Measurements from ENCODE around the gene DOK3.

Gene DOK3

DNA sequence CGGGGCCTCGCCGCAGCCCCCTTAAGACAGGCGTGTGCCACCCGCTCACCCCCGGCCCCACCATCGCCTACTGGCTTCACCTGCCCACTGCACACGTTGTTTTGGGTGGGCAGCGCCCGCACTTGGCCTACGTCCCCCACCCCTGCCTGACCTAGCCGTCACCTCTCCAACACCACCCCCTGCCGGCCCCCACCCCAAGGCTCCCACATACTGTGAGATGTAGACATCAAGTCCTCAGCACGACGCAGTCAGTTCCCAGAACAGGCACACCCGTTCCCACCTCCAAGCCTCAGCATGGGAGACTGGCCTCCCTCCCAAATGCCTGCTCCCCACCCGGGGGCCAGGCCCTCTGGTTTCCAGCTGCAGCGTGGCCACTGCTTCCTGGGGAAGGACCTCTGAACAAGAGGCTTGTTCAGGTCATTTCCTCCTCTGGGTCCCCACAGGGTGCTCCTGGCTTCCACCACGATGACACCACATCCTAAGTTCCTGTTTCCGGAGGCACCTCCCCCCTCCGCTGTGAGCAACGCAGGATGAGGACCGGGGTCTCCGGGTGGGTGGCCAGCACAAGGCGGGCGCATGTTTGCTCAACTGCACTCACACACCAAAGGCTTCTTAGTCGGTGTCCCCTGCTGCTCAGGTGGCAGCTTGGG is 47.5 kb downstream of the DOK3 start:
- DNase-seq: no peak

DNA sequence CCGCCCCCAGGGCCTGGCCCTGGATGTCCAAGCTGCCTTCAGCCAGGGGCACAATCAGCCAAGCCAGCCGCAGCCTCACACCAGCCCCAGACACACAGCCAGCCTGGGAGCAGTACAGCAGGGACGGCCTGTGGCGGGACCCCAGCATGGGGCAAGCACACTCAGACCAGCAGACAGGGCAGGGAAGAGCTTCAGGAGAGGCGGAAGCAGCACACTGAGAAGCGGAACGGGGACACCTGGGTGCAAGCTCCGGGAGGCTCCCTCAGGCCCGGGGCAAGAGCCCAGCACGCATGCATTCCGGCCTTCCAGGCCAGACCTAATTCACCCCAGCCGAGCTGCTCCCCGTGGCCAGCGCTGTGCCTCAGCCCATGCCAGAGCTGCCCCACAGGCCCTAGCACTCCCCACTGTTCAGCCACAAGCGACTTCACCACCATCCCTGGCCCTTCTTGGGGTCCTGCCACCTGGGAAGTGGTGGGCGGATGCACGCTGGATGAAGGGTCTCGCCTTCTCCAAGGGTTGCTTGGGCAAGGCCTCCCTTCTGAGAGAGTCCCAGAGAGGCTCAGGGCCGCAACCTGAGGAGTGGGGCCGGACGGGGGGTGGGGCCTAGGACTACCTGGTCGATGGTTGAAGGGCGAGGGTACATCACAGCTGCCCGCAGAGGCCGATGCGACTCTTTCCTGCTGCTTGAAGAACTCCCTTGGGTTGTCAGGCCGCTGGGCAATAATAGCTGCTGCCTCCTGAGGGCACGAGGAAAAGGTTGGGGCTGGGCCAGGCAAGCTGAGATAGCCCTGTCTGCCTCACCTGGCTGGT is 49.6 kb downstream of the DOK3 start:
- no peak for DNase-seq

GRCh38 chr5:177459357-177459756 is 50.3 kb downstream of the DOK3 start:
- no peak for DNase-seq

GRCh38 chr5:177458912-177459350 is 50.7 kb downstream of the DOK3 start:
- no peak for DNase-seq

DNA sequence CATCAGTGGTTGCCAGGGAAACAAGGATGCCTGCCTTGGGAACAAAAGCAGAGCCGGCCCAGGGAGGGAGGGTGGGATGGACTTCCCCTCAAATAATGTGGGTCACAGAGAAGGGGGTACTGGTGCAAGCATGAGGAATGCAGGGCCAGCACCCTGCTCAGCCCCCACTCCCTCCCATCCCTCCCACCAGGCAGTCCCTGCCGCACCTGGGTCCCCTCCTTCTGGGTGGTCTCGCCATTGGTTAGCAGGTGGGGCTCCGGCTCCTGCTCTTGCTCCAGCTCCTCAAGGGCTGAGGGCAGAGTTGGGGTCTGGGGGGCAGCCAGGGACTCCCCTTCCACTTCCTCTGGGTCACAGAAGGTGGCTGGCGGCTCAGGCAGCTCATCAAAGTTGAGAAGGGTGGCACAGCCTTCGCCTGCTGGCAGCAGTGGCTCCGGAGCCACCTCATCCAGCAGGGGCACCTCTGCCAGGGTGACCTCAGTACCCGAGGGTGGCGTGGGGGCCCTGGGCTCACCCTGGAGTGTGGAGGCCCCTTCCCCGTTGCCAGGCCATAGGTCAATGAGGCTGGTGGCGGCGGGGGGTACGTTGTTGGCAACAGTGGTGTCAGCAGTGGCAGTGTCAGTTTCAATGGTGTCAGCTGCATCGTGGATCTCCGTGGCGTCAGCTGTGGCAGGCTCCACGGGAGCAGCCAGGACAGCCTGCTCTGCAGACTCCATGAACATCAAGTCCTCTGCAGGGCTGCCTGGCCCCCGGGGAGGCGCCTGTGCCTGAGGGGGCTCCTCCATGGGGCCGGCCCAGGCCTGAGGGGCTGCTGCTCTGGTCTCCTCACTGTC is 51.6 kb downstream of the DOK3 start:
- DNase-seq: no peak

DNA sequence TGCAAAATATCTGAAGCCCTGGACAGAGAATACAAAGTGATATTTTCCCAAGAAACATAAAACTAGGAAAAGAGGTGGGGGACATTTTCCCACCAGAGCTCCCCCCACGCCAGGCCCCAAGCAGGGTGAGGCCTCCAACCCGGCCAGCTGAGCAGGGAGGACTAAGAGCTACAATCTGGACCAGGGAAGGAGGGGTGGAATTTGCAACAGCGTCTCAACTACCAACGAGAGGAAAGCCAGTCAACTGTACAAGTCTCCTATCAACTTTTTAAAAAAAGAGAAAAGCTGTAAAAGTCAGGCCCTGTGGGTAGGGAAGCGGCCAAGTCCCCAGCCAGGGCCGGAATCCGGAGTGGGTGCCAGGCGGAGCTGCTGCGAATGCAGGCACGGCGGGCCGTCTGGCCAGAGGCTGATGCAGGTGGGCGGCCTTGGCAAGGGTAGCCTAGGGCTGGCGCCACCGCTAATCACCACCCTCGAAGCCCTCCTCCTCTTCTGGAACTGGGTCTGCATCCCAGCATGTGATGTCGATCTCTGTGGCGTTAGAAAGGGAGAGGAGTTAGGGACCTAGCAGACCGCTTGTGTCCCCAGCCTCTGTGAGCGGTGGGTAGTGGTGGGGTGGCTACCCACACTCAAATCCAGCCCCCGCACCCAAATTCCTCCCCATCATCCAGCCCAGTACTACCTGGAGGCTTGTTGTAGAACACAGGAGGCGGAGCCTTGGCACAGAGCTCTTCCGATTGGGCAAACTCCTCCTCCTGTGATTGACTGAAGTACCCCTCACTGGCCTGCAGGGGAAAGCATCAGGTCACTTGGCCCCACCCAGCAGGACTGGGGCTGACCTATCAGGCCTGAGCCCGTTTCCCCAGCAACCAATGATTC is 52.4 kb downstream of the DOK3 start:
- DNase-seq: peak; percentile 89

DNA sequence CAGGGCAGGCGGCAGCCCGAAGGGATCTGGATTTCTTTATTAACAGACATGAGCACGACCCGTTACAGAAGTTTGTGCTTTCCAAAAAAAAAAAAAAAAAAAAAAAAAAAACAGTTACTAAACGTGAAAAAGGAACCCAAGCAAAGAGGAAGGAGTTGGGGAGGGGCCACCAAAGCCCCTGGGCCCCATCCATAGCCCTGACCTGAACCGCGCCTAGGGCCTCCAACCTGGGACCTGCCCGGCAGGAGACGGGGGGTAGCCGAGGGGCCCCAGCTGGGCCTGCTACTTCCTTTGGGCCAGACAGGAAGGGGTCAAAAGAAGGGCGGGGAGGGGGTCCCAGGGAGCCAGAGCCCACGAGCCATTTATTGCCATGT is 53.0 kb downstream of the DOK3 start:
- no peak for DNase-seq

DNA sequence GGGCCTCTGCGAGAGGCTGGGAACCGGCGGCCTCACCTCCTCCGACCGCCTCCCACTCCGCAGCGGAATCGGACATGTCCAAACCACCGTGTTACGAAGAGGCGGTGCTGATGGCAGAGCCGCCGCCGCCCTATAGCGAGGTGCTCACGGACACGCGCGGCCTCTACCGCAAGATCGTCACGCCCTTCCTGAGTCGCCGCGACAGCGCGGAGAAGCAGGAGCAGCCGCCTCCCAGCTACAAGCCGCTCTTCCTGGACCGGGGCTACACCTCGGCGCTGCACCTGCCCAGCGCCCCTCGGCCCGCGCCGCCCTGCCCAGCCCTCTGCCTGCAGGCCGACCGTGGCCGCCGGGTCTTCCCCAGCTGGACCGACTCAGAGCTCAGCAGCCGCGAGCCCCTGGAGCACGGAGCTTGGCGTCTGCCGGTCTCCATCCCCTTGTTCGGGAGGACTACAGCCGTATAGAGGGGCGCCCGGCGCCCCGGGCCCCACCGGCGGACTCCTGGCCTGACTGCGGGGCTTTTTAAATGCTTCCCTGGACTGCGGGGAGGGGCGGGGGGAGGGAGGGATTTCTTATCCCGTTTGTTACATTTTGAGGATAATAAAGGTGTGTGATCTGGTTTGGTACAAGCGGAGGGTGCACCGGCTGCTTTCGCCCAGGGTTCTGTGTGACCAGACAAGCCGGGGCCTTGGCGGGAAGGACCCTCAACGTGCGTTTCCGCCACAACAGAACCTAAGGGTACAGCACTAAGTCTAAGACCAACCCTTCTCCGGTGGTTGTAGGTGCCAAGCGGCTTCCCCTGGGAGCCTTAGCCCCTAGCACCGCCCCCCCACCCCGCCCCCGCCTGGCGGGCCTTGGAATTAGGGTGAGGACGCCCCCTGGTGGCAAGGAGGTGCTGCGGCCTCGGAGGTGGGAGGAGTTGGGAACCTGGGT is 53.7 kb downstream of the DOK3 start:
- DNase-seq: peak; percentile 45

DNA sequence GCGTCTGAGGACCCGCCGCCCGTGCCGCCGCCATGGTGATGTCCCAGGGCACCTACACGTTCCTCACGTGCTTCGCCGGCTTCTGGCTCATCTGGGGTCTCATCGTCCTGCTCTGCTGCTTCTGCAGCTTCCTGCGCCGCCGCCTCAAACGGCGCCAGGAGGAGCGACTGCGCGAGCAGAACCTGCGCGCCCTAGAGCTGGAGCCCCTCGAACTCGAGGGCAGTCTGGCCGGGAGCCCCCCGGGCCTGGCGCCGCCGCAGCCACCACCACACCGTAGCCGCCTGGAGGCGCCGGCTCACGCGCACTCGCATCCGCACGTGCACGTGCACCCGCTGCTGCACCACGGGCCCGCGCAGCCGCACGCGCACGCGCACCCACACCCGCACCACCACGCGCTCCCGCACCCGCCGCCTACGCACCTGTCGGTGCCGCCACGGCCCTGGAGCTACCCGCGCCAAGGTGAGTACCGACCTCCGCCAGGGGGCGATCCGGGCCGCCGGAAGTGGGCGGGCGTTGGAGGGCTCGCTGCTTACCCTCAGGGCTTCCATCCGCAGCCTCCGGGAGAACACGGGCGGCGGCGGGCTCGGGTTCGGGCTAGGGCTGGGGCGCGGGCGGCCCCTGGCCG is 54.5 kb downstream of the DOK3 start:
- peak; percentile 47 for DNase-seq

- peak; percentile 40 for DNase-seq
Observed at GRCh38 chr5:177454397-177455035, 55.1 kb downstream of the DOK3 start.

- no peak for DNase-seq
Observed at GRCh38 chr5:177453852-177454396, 55.7 kb downstream of the DOK3 start.

DNA sequence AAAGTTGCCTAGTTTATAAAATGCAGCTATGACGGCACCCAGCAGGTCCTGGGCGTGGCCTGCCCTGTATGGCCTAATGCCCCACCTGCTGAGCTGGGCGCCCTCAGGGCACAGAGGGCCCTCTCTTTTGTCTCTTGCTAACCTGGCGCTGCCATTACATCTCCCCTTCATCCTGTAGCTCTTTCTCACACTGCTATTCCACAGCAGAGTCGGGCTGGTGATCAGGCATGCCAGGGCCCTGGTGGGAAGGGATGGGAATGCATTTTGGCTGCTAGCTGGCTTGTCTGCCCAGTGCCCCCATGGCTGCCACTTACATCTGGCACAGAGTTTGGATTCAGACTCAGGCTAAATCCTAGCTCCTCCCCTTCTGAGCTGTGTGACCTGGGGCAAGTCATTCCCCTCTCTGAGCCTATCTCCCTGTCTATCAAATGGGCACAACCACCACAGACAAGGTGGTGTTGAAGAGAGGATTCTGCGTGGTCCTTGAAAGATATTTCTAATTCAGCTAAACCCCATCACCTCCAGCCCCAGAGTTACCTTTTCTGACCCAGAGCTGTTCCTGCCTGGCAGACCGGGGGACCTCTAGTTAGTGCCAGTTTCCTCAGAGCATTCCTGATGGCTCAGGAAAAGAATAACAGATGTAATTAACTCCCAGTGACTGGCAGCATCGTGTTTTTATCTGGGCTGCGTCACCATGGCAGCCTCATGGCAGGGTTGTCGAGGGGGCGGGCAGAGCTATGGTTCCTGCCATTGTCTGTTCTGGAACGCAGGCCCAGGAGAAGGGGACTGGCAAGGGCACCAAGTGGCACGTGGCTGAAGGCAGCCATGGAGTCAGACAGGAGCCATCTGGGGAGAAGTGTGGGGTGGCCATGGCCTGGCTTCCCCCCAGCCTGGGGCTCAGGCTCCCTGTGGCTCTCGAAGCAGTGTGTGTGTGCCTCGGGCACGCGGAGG is 56.7 kb downstream of the DOK3 start:
- no peak for DNase-seq

Data from SHP77 treated with DMSO at 0.1 percent for 48 hours (cell line).